NCI-H128 (cell line): ENCODE results near the gene GPBAR1.
"Not testable (repeated sequence)": the region's sequence is repeated elsewhere in the genome, so short reads cannot be mapped to it uniquely, and the experiment has no call there.

Source experiments
- DNase-seq: peaks from one replicate; lab custom pipeline; 2025; ENCODE audit not compliant: unreplicated experiment; lab: John Stamatoyannopoulos, UW

The GPBAR1 gene

GRCh38 chr2:218266316-218266979 lies 5.6 kb downstream of the GPBAR1 start:
- DNase-seq: no peak

- no peak for DNase-seq
Observed at GRCh38 chr2:218267259-218267658, 6.4 kb downstream of the GPBAR1 start.

- DNase-seq: peak; percentile 95
Observed at GRCh38 chr2:218269900-218270720, 9.3 kb downstream of the GPBAR1 start, which contains the start of the genes AAMP and PNKD. TSS of gene AAMP (minus strand) at chr2:218270137. CDS start at chr2:218270086, 51 bp downstream. TSS of gene PNKD (plus strand) at chr2:218270519. CDS start at chr2:218270536, 17 bp downstream.

GRCh38 chr2:218270721-218271486 lies 10.1 kb downstream of the GPBAR1 start:
- DNase-seq: no peak

- DNase-seq: no peak
Observed at GRCh38 chr2:218271487-218271797, 10.6 kb downstream of the GPBAR1 start.

- no peak for DNase-seq
Observed at GRCh38 chr2:218271865-218272530, 11.2 kb downstream of the GPBAR1 start.

GRCh38 chr2:218272531-218273212 lies 11.9 kb downstream of the GPBAR1 start:
- no peak for DNase-seq

GRCh38 chr2:218273214-218273907 lies 12.5 kb downstream of the GPBAR1 start:
- not testable (repeated sequence) for DNase-seq

GRCh38 chr2:218273908-218274249 lies 13.1 kb downstream of the GPBAR1 start:
- DNase-seq: no peak

GRCh38 chr2:218274586-218274985 lies 13.8 kb downstream of the GPBAR1 start:
- DNase-seq: no peak

GRCh38 chr2:218275371-218276072 lies 14.7 kb downstream of the GPBAR1 start:
- no peak for DNase-seq

- DNase-seq: no peak
Observed at GRCh38 chr2:218276986-218277755, 16.4 kb downstream of the GPBAR1 start.

- no peak for DNase-seq
Observed at GRCh38 chr2:218277921-218278320, 17.1 kb downstream of the GPBAR1 start.

- no peak for DNase-seq
Observed at GRCh38 chr2:218278531-218279360, 17.9 kb downstream of the GPBAR1 start.

GRCh38 chr2:218280260-218280870 lies 19.6 kb downstream of the GPBAR1 start:
- DNase-seq: no peak

GRCh38 chr2:218281449-218281848 lies 20.6 kb downstream of the GPBAR1 start:
- no peak for DNase-seq
